HG03521 (cell line): ENCODE results near the gene ORC3.
A peak's percentile ranks its signal among the peaks of the same experiment; 100 is the strongest.
"Not testable (repeated sequence)": the region's sequence is repeated elsewhere in the genome, so short reads cannot be mapped to it uniquely, and the experiment has no call there.

ENCODE experiments used
- ATAC-seq: cut with Tn5 transposase; IDR thresholded peaks from one replicate; pipeline ENCODE4 v1.9.1; 2021; ENCODE audit warnings: mild to moderate bottlenecking, moderate library complexity; ENCODE audit not compliant: unreplicated experiment

ORC3 gene

DNA sequence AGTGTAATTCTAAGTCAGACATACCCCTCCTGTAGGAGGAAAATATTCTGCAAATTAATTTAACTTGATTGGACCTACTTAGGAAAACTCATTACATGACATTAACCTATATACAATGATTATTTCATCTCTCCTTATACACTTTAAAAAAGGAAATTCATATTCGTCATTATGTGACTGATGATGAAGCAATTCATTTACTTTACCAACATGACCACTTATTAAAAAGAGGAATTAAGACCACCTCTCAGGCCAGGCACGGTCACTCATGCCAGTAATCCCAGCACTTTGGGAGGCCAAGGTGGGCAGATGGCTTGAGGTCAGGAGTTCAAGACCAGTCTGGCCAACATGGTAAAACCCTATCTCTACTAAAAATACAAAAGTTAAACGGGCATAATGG is 100.5 kb downstream of the ORC3 start:
- no peak for ATAC-seq

DNA sequence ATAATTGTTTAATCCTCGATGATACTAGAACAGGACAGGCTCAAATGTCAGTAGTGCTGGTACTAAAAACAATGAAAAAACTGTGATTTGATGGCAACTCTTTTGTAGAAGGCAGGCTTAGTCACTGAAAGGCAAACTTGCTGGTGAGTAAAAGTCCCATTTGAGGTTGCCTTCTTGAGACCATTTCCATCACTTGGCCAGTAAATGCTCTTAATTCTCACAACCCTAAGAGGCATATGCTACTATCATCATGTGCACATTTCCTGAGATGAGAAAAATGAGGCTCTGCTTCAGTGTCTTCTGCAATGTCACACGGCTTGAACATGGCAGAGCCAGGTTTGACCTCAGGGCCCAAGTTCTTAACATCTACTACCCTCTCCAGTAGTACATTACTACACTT is 102.2 kb downstream of the ORC3 start:
- ATAC-seq: no peak

DNA sequence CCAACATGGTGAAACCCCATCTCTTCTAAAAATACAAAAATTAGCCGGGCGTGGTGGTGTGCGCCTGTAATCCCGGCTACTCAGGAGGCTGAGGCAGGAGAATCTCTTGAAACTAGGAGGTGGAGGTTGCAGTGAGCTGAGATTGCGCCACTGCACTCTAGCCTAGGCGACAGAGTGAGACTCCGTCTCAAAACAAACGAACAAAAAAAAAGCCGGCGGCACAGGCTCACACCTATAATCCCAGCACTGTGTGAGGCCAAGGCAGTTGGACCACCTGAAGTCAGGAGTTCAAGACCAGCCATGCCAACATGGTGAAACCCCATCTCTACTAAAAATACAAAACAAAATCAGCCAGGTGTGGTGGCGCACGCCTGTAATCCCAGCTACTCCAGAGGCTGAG is 106.9 kb downstream of the ORC3 start:
- not testable (repeated sequence) for ATAC-seq

DNA sequence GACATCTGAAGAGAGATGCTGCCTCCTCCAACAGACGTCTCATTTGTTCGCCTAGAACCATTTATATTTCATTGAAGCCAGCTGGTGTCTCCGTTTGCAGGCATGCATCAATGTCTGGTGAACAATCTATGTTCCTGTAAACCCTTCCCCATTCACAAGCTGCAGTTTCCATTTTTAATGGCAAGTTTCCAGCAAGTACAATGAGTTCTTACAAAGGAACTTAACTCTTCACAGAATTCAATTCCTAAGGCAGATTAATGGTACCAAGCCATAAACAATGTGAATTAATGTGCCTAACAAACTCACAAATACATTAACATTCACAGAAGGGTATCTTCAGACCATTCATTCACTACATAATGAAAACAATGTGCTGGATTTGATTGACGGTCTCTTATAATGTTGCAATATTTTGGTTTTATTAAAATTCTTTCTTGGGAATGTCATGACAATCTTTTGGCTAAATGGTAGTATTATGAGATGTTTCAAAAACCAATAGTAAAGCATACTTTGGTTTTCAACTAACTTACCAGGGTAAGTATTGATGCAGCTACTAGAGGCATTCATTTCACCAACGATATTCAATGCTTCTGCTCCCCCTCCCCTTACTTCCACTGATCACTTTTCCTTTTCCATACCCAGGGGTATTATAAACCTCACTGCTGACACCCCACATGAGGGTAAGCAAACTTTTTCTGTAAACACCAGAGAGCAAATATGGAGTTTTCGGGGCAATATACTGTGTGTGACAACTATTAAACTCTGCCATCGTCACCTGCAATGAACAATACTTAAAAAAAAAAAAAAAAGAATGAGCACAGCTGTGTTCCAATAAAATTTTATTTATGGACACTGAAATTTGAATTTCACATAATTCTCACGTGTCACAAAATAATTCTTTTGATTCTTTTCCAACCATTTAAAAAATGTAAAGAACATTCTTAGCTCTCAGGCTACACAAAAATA is 107.9 kb downstream of the ORC3 start:
- no peak for ATAC-seq

DNA sequence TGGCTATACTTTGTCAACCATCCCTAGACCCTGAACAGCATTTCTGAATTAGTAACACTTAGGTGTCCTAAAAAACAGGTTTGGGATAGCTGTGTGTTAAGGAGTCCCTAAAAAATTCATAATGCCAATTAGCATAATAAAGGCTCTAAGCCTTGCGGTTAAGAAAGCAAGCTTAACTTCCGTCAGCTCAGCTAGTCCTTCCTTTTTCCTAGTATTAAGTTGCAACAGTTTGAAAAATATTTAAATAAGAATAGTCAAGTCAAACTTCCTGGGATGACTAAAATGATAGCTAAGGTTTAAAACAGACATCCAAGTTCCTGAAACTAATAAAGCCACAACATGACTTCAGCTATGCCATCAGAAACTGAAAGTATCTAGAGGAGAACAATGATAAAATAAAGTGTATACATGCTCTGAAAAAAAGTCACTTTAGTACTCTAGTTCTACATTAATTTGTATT is 108.6 kb downstream of the ORC3 start:
- no peak for ATAC-seq

DNA sequence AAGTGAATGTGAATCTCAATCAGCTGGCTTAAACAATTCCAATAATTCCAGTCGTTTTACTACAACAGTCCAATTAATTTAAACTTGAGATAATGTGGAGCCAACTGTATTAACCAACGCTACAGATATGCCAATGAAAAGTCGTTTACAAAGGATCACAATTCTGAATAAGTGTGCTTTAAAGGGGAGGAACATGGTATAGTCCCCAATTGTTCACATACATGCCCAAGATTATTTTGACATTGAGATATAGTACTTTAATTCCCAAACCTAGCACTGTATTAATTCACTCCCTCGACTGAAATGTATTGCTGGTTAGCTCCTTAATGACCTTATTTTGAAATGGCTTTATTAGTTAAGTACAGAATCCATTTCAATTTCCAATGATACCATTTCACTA is 109.6 kb downstream of the ORC3 start:
- no peak for ATAC-seq

DNA sequence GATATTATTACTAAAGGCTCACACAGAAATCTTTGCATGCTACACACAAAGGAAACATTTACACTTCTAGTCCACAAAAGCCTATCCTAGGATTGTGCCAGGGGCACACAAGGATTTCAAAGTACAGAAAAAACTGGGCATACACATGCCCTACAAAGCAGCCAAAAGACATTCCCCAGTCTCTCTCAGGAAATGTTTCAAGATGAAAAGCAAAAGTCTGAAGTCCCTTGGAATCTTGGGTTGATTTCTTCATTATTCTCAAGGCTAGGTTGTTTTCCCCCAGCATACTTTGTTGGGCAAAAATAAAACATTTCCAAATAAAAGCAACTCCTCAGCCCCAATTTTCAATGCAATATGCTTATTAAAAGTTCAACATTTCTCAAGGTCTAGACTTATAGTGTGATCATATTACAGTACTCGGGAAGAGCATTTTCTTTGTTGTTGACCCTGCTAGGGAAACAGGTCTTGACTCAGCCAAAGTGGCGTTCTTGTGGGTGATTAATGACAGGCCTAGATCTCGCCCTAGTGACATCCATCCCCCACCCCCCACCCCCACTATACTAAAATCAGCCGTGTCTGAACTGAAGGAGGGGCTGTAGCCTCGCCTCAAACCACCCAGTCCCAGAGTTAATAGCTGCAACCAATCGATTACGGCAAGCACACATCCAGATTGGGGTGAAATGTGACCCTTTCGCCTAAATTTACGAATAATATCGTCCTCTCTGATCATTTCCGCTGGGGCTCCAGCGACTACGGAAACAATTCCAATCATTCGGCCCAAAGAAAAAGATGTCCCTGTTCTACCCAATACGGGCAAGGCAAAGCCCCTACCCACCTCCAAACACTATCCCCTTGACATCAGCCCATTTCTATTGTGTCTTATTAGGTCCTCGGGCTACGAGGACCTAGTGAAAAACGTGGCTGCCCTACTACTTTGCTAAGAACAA is 110.7 kb downstream of the ORC3 start:
- no peak for ATAC-seq

DNA sequence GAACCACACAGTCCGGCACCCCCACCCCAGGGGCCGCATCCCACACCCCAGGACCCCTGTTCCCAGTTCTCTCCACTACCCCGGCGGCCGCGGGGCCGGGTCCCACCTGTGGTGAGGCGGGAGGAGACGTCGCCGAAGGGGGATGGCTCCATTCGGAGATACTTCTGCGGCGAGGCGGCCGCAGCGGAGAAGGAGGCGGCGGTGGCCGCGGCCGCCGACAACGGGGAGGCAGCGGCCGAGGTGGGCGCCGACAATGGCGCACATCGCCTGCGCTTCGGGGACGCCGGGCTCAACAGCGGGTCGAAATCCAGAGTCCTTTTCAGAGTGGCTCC is 111.4 kb downstream of the ORC3 start:
- ATAC-seq: no peak

DNA sequence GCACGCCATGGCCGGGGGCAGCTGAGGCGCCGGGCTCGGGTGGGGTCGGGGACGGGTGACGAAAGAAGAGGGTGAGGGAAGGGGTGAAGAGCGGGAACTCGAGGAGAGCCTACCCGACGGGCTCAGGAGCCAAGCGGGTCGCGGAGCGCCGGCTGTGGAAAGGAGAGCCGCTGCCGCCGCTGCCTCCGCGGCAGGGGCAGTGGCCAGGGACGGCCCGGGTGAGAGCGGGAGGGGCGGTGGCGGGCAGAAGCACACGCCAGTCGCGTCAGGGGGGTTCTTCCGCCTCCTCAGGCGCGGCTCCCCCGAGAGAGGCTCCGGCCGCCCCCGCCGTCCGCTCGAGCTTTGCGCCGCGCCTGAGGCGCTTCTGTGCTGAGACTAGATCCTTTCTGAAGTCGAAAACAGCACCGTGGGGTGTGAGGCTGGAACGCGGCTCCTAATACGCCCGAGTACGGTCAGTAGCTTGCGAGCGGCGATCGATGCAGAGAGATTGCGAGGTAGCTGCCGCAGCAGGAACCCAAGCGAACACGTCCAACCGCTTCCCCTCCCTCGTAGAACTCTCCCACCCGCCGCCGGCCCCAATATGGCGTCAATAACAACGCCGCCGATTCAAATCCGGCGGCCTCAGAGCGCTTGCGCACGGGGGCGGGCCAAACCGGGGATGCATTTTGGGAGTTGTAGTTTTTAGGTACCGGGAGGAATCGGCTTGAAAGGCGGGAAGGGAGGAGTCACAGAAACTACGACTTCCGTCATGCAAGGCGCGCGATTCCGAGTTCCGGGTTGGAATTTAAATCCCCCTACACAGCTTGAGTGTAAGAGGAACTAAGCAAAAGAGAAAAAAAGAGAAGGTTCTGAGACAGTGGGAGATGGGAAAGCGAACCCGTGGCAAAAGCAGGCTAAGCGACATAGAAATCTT is 112.0 kb downstream of the ORC3 start, which contains the start of gene AKIRIN2:
AKIRIN2 (minus strand) TSS at position 558 of the 913 bp plus-strand sequence; CDS start at position 9, 549 bp downstream.
- peak; percentile 58 for ATAC-seq

DNA sequence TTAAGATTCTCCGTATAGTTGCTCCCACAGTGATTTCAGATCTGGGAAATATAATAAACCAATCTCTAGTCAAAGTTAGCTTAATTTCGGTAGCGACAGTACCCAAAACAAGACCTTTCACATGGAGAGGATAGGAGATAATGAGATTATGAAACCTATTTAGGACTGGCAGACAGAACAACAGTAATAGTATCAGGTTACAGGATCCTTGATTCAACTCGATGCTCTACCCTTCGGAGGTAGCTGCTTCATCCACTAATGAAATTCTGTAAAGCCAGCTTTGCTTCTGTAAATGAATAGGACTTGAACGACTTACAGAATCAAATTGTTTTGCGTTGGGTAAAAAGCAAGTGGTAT is 112.6 kb downstream of the ORC3 start:
- ATAC-seq: no peak

DNA sequence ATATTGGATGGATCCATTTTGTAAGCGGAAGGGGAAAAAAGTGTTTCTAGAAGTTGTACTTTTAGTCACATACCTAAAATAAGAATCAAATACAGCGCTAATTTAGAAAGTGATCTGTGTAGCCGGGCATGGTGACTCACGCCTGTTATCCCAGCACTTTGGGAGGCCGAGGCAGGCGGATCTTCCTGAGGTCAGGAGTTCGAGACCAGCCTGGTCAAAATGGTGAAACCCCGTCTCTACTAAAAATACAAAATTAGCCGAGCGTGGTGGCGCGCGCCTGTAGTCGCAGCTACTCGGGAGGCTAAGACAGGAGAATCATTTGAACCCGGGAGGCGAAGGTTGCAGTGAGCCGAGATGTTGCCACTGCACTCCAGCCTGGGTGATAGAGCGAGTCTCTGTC is 113.1 kb downstream of the ORC3 start:
- not testable (repeated sequence) for ATAC-seq

DNA sequence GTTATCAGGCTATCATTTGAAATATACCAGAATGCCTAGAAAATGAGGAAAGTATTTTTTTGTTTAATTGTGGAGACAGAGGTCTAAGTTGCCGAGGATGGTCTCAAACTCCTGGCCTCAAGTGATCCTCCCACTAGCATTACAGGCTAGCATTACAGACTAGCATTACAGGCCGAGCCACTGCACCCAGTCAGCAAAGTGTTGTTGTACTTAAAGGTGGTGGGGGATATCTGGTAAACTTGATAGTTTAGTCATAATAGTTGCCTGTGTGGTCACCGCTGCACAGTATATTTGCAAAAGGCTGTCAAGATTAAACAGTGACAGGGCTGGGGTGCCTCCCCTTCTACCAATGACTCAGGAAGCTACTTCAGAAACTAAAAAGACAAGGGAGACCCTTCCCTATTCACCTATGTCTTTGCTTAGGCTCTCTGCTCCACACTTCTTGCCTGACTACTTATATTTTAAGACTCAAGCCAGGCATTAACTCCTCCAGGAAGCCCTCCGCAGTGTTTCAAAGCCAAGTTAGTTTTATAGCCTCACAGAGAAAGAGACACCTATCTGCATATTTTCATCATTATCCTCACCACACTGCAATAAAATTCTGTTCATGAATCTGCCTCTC is 115.2 kb downstream of the ORC3 start:
- ATAC-seq: peak; percentile 46

DNA sequence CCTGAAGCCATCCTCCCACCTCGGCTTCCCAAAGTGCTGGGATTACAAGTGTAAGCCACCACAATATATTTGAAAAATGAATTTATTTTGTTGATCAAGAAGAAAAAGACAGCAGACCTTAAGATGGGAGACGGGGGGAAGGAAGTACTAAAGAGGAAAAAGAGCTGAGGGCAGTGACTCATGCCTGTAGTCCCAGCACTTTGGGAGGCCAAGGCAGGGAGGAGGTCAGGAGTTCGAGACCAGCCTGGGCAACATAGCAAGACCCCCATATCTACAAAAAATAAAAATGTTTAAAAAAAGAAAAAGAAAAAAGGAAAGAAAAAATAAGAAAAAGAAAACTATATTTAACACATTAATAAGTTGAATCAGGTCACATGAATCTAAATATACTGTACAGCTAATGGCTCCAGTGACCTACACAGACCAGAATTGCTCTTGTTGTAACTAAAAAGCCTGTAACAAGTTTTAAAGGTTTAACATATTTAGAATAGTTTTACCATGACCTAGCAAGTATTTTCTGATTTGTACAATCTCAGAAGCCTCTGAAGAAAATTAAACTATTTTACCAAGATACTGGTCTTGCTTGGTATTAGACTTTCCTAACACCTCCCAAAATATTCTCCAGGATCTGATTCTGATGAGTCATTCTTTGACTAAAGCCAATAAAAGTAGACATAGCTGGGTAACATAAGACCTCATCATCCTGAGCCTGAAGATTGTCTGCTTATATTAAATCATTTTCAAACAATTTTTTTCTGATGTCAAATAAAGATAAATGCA is 116.4 kb downstream of the ORC3 start:
- ATAC-seq: no peak

DNA sequence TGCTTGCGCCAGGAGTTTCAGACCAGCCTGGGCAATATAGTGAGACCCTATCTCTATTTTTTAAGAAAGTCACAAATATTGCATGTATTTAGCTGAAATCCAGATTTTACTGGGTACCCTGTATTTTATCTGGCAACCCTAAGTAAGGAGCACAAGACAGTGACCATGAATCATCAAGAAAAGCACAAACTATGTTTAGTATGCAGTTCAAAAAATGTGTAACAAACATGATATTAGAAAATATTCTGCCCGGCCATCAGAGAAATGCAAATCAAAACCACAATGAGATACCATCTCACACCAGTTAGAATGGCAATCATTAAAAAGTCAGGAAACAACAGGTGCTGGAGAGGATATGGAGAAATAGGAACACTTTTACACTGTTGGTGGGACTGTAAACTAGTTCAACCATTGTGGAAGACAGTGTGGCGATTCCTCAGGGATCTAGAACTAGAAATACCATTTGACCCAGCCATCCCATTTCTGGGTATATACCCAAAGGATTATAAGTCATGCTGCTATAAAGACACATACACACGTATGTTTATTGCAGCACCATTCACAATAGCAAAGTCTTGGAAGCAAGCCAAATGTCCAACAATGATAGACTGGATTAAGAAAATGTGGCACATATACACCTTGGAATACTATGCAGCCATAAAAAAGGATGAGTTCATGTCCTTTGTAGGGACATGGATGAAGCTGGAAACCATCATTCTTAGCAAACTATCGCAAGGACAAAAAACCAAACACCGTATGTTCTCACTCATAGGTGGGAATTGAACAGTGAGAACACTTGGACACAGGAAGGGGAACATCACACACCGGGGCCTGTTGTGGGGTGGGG is 118.9 kb downstream of the ORC3 start:
- not testable (repeated sequence) for ATAC-seq

DNA sequence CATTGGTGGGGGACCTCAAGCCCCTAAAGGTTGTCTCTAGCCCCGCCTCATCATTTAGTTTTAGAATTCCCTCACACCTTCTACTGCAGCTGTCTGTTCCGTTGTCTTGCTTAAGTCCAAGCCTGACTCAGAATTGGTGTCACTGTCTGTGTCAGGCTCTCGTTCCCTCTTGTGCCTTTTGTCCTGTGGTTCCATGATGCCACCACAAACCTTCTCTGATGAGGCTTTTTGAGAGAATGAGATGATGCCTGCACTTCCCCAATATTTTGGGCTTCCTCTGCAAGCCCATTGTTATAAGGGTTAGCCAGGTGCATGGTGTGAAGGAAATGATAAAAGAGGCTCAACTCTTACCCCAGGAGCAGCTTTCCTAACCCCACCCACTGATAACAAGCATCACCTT is 120.2 kb downstream of the ORC3 start:
- ATAC-seq: no peak

DNA sequence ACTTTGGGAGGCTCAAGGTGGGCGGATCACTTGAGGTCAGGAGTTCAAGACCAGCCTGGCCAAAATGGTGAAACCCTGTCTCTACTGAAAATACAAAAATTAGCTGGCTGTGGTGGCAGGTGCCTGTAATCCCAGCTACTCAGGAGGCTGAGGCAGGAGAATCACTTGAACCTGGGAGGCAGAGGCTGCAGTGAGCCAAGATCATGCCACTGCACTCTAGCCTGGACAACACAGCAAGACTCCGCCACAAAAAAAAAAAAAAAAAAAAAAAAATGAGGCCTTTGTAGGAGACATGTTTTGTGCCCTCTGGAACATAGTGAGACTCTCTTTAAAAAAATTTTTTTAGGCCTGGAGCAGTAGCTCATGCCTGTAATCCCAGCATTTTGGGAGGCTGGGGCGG is 122.8 kb downstream of the ORC3 start:
- not testable (repeated sequence) for ATAC-seq

DNA sequence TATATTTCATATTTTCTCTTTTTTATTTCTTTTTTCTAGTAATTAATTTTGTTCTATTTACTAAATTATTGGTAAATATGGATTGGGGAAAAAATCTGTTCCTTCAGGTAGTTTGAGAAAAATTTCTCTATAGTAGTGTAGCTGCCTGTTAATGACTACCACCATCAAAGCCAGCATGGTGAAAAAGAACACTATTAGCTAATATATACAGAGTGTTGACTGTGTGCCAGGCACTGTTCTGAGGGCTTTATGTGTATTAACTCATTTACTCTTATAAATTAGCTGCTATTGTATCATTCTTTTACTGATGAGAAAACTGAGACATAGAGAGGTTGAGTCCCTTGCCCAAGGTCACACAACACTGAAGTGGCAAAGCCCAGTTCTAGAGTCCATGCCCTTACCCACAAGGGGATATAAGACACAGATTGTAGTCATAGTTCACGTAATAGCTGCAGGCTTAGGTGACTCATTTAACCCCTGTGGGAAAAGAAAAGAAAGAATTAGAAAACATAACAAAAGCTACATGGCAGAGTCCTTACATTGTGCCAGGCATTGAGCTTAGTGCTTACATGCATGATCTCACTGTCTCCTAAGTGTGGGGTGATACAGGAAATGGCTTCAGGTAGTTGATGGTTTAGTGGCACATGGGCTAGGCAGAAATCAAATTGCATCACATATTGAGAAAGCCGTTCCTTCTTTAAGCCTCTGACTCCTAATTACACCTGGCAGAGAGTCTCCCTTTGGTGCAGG is 124.3 kb downstream of the ORC3 start:
- ATAC-seq: no peak
